HL-60 (cell line): ENCODE data around the gene HSDL2.

Source experiments
- CTCF ChIP-seq: IDR thresholded peaks from one replicate; pipeline ENCODE4 v1.5.1; 2011; ENCODE audit warnings: low read length, control low read depth, inconsistent platforms; ENCODE audit not compliant: insufficient read depth
- GABPA ChIP-seq: IDR thresholded peaks from 2 replicates; pipeline ENCODE4 v1.6.1; 2012; ENCODE audit warnings: low read depth

- TF ChIP-seq CTCF = no peak
- no peak for TF ChIP-seq GABPA
Measured at GRCh38 chr9:112520069-112520468, 140.2 kb downstream of the HSDL2 start.
